Measurements from ENCODE around the gene PPP2R2C.

PPP2R2C gene

DNA sequence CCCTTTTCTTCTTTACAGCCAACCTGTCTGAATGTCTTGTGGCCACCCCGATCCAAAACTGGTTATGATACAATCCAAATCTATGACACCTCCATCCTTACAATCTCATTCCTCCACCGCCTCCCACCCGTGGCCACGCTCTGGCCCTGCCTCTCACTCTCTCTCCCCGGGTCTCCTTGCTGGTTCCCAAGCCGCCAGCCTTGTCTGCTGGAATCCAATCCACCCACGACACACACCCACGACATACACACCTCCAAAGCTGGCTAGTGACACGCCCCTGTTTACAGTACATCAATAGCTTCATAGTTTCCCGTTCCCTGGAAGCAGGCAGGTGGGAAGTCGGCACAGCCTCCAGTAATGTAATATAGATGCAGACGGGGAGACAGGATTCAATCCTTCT is 103.8 kb downstream of the PPP2R2C start:
- no peak for ATAC-seq (ENCODE audit: insufficient read depth, low read depth)
- Histone ChIP-seq H3K36me3 (ENCODE audit: insufficient read depth, low read length) (no peaks in the 10 kb centered on the region), H3K9me3 (ENCODE audit: insufficient read depth, low read length, severe bottlenecking) (no peaks in the 10 kb centered on the region), H3K27me3 (ENCODE audit: insufficient read depth, low read length, poor library complexity) (no peaks in the 10 kb centered on the region), H2AFZ (ENCODE audit: low read depth, low read length) (no peak overlapping the region), H4K20me1 (ENCODE audit: insufficient read depth, low read length) (peaks cover 16% of the 10 kb centered on the region), H3K4me2 (ENCODE audit: insufficient read depth, low read length) (no peak overlapping the region), H3K4me3 (ENCODE audit: low read depth in 1 of 2, low read length in 2 of 2) (no peak overlapping the region), H3K79me2 (ENCODE audit: insufficient read depth, low read length) (no peaks in the 10 kb centered on the region), H3K4me1 (ENCODE audit: insufficient read depth, low read length) (no peaks in the 10 kb centered on the region), H3K27ac (ENCODE audit: low read length) (no peak overlapping the region), H3K9ac (ENCODE audit: low read depth, low read length) (no peak overlapping the region)
- no peak for DNase-seq
- TF ChIP-seq EZH2 (IDR thresholded peaks at IDR 0.05; ENCODE audit: borderline replicate concordance, low read depth, low read length, severe bottlenecking), result no peak
- TF ChIP-seq, protein P1, sequence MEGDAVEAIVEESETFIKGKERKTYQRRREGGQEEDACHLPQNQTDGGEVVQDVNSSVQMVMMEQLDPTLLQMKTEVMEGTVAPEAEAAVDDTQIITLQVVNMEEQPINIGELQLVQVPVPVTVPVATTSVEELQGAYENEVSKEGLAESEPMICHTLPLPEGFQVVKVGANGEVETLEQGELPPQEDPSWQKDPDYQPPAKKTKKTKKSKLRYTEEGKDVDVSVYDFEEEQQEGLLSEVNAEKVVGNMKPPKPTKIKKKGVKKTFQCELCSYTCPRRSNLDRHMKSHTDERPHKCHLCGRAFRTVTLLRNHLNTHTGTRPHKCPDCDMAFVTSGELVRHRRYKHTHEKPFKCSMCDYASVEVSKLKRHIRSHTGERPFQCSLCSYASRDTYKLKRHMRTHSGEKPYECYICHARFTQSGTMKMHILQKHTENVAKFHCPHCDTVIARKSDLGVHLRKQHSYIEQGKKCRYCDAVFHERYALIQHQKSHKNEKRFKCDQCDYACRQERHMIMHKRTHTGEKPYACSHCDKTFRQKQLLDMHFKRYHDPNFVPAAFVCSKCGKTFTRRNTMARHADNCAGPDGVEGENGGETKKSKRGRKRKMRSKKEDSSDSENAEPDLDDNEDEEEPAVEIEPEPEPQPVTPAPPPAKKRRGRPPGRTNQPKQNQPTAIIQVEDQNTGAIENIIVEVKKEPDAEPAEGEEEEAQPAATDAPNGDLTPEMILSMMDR (IDR thresholded peaks at IDR 0.05; ENCODE audit: borderline replicate concordance, extremely low read depth, low read length, poor library complexity, severe bottlenecking), result no peak

DNA sequence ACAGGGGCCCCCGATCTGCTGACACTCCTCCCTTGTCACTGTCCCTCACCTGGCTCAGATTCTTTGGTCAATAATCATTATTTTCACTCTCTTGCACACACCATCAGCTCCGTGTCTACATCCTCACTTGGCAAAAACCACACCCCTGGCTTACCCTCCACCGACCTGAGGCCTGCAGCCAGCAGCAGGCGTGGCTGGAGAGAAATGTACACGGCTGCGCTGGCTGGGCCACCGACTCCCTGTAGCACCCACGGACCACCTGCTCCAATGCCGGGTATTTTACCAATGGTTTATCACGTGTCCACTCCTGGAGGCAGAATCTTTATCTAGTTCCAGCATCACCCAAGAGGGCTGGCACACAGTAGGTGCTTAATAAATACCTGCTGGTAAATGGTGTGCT is 104.3 kb downstream of the PPP2R2C start:
- no peak for DNase-seq
- no peaks in the 10 kb centered on the region for H3K79me2 ChIP-seq (ENCODE audit: insufficient read depth, low read length)
- H3K4me1 ChIP-seq (ENCODE audit: insufficient read depth, low read length), result no peaks in the 10 kb centered on the region
- H3K4me3 ChIP-seq (ENCODE audit: low read depth in 1 of 2, low read length in 2 of 2), result no peak overlapping the region
- peaks cover 16% of the 10 kb centered on the region for H4K20me1 ChIP-seq (ENCODE audit: insufficient read depth, low read length)
- H3K9ac ChIP-seq (ENCODE audit: low read depth, low read length), result no peak overlapping the region
- no peaks in the 10 kb centered on the region for H3K36me3 ChIP-seq (ENCODE audit: insufficient read depth, low read length)
- H3K4me2 ChIP-seq (ENCODE audit: insufficient read depth, low read length), result no peak overlapping the region
- no peaks in the 10 kb centered on the region for H3K9me3 ChIP-seq (ENCODE audit: insufficient read depth, low read length, severe bottlenecking)
- ATAC-seq (ENCODE audit: insufficient read depth, low read depth), result no peak
- H2AFZ ChIP-seq (ENCODE audit: low read depth, low read length), result no peak overlapping the region
- TF ChIP-seq, protein P1 (IDR thresholded peaks at IDR 0.05; ENCODE audit: borderline replicate concordance, extremely low read depth, low read length, poor library complexity, severe bottlenecking), result no peak
- TF ChIP-seq EZH2 (IDR thresholded peaks at IDR 0.05; ENCODE audit: borderline replicate concordance, low read depth, low read length, severe bottlenecking), result no peak
- no peak overlapping the region for H3K27ac ChIP-seq (ENCODE audit: low read length)
- no peaks in the 10 kb centered on the region for H3K27me3 ChIP-seq (ENCODE audit: insufficient read depth, low read length, poor library complexity)

DNA sequence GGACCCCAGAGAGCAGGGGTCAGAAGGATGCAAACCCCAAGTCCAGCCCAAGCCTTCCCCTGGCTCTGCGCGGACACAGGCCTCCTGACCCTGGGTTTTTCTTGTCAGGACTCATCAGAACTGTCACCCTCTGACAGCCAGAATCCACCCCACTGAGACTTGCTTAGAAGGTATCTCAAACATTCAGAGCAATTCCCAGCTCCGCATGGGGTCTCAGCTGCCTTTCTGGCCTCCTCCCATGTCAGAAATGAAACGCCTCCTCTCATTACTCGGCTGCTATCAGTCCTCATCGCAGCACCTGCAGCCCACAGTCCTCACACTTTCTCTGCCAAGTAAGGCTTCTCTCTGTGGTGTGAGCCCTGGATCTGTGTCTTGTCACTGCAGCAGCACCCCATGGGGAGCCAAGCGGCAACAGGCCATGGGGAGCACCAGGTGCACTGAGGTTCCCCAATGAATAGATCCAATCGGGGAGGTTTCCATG is 105.0 kb downstream of the PPP2R2C start:
- Histone ChIP-seq H3K27ac (ENCODE audit: low read length) (no peak overlapping the region), H3K9me3 (ENCODE audit: insufficient read depth, low read length, severe bottlenecking) (no peaks in the 10 kb centered on the region), H2AFZ (ENCODE audit: low read depth, low read length) (no peak overlapping the region), H4K20me1 (ENCODE audit: insufficient read depth, low read length) (peaks cover 16% of the 10 kb centered on the region), H3K4me3 (ENCODE audit: low read depth in 1 of 2, low read length in 2 of 2) (no peak overlapping the region), H3K4me1 (ENCODE audit: insufficient read depth, low read length) (no peaks in the 10 kb centered on the region), H3K4me2 (ENCODE audit: insufficient read depth, low read length) (no peak overlapping the region), H3K27me3 (ENCODE audit: insufficient read depth, low read length, poor library complexity) (no peaks in the 10 kb centered on the region), H3K79me2 (ENCODE audit: insufficient read depth, low read length) (no peaks in the 10 kb centered on the region), H3K9ac (ENCODE audit: low read depth, low read length) (no peak overlapping the region), H3K36me3 (ENCODE audit: insufficient read depth, low read length) (no peaks in the 10 kb centered on the region)
- TF ChIP-seq, protein P1 (IDR thresholded peaks at IDR 0.05; ENCODE audit: borderline replicate concordance, extremely low read depth, low read length, poor library complexity, severe bottlenecking), result no peak
- no peak for TF ChIP-seq EZH2 (IDR thresholded peaks at IDR 0.05; ENCODE audit: borderline replicate concordance, low read depth, low read length, severe bottlenecking)
- no peak for ATAC-seq (ENCODE audit: insufficient read depth, low read depth)
- no peak for DNase-seq

DNA sequence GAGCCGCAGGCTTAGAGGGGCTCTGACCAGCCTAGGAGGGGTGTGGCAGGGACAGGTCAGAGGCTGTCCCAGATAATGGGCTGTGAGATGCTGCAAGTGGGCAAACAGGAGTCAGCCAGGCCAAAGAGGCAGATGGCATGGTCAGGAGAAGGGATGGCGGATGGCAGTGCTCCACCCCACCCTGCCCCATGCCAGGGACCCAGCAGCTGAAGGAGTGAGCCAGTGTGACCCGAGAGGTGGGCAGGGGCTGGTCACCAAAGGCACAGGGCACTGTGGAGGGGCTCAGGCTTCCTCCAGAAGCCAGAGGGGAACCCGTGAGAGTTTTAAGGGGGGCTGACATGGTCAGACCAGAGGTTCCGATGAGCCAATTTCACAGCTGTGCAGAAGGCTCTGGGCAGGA is 105.8 kb downstream of the PPP2R2C start:
- no peak for TF ChIP-seq EZH2 (IDR thresholded peaks at IDR 0.05; ENCODE audit: borderline replicate concordance, low read depth, low read length, severe bottlenecking)
- TF ChIP-seq, protein P1 (IDR thresholded peaks at IDR 0.05; ENCODE audit: borderline replicate concordance, extremely low read depth, low read length, poor library complexity, severe bottlenecking), result no peak
- Histone ChIP-seq H3K4me1 (ENCODE audit: insufficient read depth, low read length) (no peaks in the 10 kb centered on the region), H3K27me3 (ENCODE audit: insufficient read depth, low read length, poor library complexity) (no peaks in the 10 kb centered on the region)

More for the DNA sequence above, 105.8 kb downstream of the PPP2R2C start:
- Histone ChIP-seq H3K36me3 (ENCODE audit: insufficient read depth, low read length) (no peaks in the 10 kb centered on the region), H2AFZ (ENCODE audit: low read depth, low read length) (no peak overlapping the region), H3K79me2 (ENCODE audit: insufficient read depth, low read length) (no peaks in the 10 kb centered on the region), H3K4me2 (ENCODE audit: insufficient read depth, low read length) (no peak overlapping the region), H3K27ac (ENCODE audit: low read length) (no peak overlapping the region), H3K9me3 (ENCODE audit: insufficient read depth, low read length, severe bottlenecking) (no peaks in the 10 kb centered on the region), H3K4me3 (ENCODE audit: low read depth in 1 of 2, low read length in 2 of 2) (no peak overlapping the region), H3K9ac (ENCODE audit: low read depth, low read length) (no peak overlapping the region), H4K20me1 (ENCODE audit: insufficient read depth, low read length) (peaks cover 16% of the 10 kb centered on the region)
- ATAC-seq (ENCODE audit: insufficient read depth, low read depth) (no peak), DNase-seq (no peak)
